ENCODE measurements around the gene AVEN.

The AVEN gene

GRCh38 chr15:33987444-33987843 is 51.6 kb downstream of the AVEN start:
- no peak for DNase-seq (ENCODE audit: low read depth in 2 of 2)

- no peak for DNase-seq (ENCODE audit: low read depth in 2 of 2)
These were observed 53.3 kb downstream of the AVEN start for GRCh38 chr15:33985751-33986150.

GRCh38 chr15:33985287-33985686 is 53.7 kb downstream of the AVEN start:
- DNase-seq (ENCODE audit: low read depth in 2 of 2) = no peak

- no peak for DNase-seq (ENCODE audit: low read depth in 2 of 2)
These were observed 56.5 kb downstream of the AVEN start for GRCh38 chr15:33982516-33982915.

- no peak for DNase-seq (ENCODE audit: low read depth in 2 of 2)
These were observed 58.8 kb downstream of the AVEN start for GRCh38 chr15:33980159-33980558.

GRCh38 chr15:33975022-33975565 is 63.9 kb downstream of the AVEN start:
- DNase-seq (ENCODE audit: low read depth in 2 of 2) = no peak

- DNase-seq (ENCODE audit: low read depth in 2 of 2) = no peak
These were observed 67.2 kb downstream of the AVEN start for GRCh38 chr15:33971811-33972210.

- no peak for DNase-seq (ENCODE audit: low read depth in 2 of 2)
These were observed 70.2 kb downstream of the AVEN start for GRCh38 chr15:33968821-33969220.

GRCh38 chr15:33968224-33968623 is 70.8 kb downstream of the AVEN start, which contains the start of gene CHRM5:
Gene CHRM5, plus strand, starts transcription at chr15:33968497. Its CDS starts 94,221 bp downstream, at chr15:34062718.
- no peak for DNase-seq (ENCODE audit: low read depth in 2 of 2)

- DNase-seq (ENCODE audit: low read depth in 2 of 2) = no peak
These were observed 74.4 kb downstream of the AVEN start for GRCh38 chr15:33964665-33965040.

GRCh38 chr15:33963831-33964664 is 75.0 kb downstream of the AVEN start:
- no peak for DNase-seq (ENCODE audit: low read depth in 2 of 2)

- no peak for DNase-seq (ENCODE audit: low read depth in 2 of 2)
These were observed 78.5 kb downstream of the AVEN start for GRCh38 chr15:33960549-33960935.

- no peak for DNase-seq (ENCODE audit: low read depth in 2 of 2)
These were observed 79.0 kb downstream of the AVEN start for GRCh38 chr15:33959844-33960548.

GRCh38 chr15:33956397-33956796 is 82.6 kb downstream of the AVEN start:
- DNase-seq (ENCODE audit: low read depth in 2 of 2) = no peak

- DNase-seq (ENCODE audit: low read depth in 2 of 2) = no peak
These were observed 83.1 kb downstream of the AVEN start for GRCh38 chr15:33955945-33956344.

- DNase-seq (ENCODE audit: low read depth in 2 of 2) = no peak
These were observed 92.9 kb downstream of the AVEN start for GRCh38 chr15:33946152-33946551.

- no peak for DNase-seq (ENCODE audit: low read depth in 2 of 2)
These were observed 97.5 kb downstream of the AVEN start for GRCh38 chr15:33941279-33942063.

- no peak for DNase-seq (ENCODE audit: low read depth in 2 of 2)
These were observed 104.1 kb downstream of the AVEN start for GRCh38 chr15:33934921-33935320.

- DNase-seq (ENCODE audit: low read depth in 2 of 2) = no peak
These were observed 104.6 kb downstream of the AVEN start for GRCh38 chr15:33934396-33934795.

GRCh38 chr15:33932734-33933133 is 106.3 kb downstream of the AVEN start:
- no peak for DNase-seq (ENCODE audit: low read depth in 2 of 2)

GRCh38 chr15:33926260-33926659 is 112.7 kb downstream of the AVEN start:
- no peak for DNase-seq (ENCODE audit: low read depth in 2 of 2)

GRCh38 chr15:33923446-33923845 is 115.6 kb downstream of the AVEN start:
- DNase-seq (ENCODE audit: low read depth in 2 of 2) = no peak

Data from stimulated activated CD8-positive, alpha-beta memory T cell treated with anti-CD3 and anti-CD28 coated beads, Interleukin-2, amount 100 ng/mL, for 48 hours (primary cell).